ENCODE results near the gene SYT13. TPM values are rescaled to one million over a fixed set of nuclear protein-coding genes. Genes with fewer than 3 reads are reported as not detected.

The SYT13 gene
- total and polyA plus RNA-seq, 2 donors (not counting 3 experiments of a cell fraction or from before 2014, with no cell fraction given) = not detected

- no peaks in the 10 kb centered on the region for H3K4me1 ChIP-seq (ENCODE audit: control insufficient read depth, extremely low read depth, insufficient read depth, low read length)
Measured at GRCh38 chr11:45285250-45285828, 802 bp downstream of the SYT13 start.

GRCh38 chr11:45282081-45282480, 4.1 kb downstream of the SYT13 start:
- intact Hi-C loops (cut with micrococcal nuclease) = no loop called here
- TF ChIP-seq POLR2AphosphoS5 (IDR thresholded peaks at IDR 0.05; ENCODE audit: insufficient read depth, low read depth, low read length) = no peak
- no peak for TF ChIP-seq POLR2A (IDR thresholded peaks at IDR 0.05; ENCODE audit: low read depth, low read length)
- TF ChIP-seq MAX (IDR thresholded peaks at IDR 0.05; ENCODE audit: insufficient read depth, insufficient read length) = no peak
- no peak for TF ChIP-seq JUN (IDR thresholded peaks at IDR 0.05; ENCODE audit: borderline replicate concordance, insufficient read depth, insufficient read length, low read depth)
- H3K36me3 ChIP-seq (ENCODE audit: control insufficient read depth in 2 of 2, extremely low read depth in 1 of 2, insufficient read depth in 2 of 2, low read length in 2 of 2) = no peaks in the 10 kb centered on the region
- ChIA-PET CTCF (interaction anchor here (0.8 to 0.9 kb wide), 2 partner anchors 49 to 172 kb away, joined by 3 read pairs; no protein-coding TSS in a partner anchor), POLR2A (no interaction called here)
- DNase-seq (ENCODE audit: low read depth, low spot score) (no peak), FAIRE-seq (no peak)
- no peak overlapping the region for H2AFZ ChIP-seq (ENCODE audit: low read depth, low read length)
- BruUV-seq (replicated peaks) = no TSS peak
- no peak overlapping the region for H3K4me3 ChIP-seq (replicated peaks in 1 of 3; ENCODE audit: insufficient read depth in 1 of 3, low read depth in 1 of 3, low read length in 3 of 3)
- no peak overlapping the region for H3K27ac ChIP-seq (ENCODE audit: insufficient read depth, low read depth, low read length)
- H3K79me2 ChIP-seq (ENCODE audit: control insufficient read depth, insufficient read depth, low read length) = no peaks in the 10 kb centered on the region
- no peaks in the 10 kb centered on the region for H4K20me1 ChIP-seq (replicated peaks; ENCODE audit: control insufficient read depth, extremely low read depth, insufficient read depth, low read length)
- H3K9ac ChIP-seq (replicated peaks; ENCODE audit: extremely low read depth, insufficient read depth, low read length) = no peak overlapping the region
- no peaks in the 10 kb centered on the region for H3K9me1 ChIP-seq (replicated peaks; ENCODE audit: control insufficient read depth, extremely low read depth, insufficient read depth, low read length)
- H3K9me3 ChIP-seq (replicated peaks; ENCODE audit: control insufficient read depth, insufficient read depth, low read length) = no peaks in the 10 kb centered on the region
- H3K27me3 ChIP-seq (ENCODE audit: control insufficient read depth in 2 of 2, insufficient read depth in 2 of 2, low read length in 2 of 2) = peaks cover 27 to 33% of the 10 kb centered on the region in 2 experiments
- H3K4me2 ChIP-seq (ENCODE audit: insufficient read depth, low read length) = no peak overlapping the region
- dilution Hi-C loops (cut with MboI; ENCODE audit: extremely low pct_ligation_motif_present, low sequenced_read_pairs) = no loop called here
- no peaks in the 10 kb centered on the region for H3K4me1 ChIP-seq (ENCODE audit: control insufficient read depth, extremely low read depth, insufficient read depth, low read length)

More at GRCh38 chr11:45285250-45285828, 802 bp downstream of the SYT13 start:
- no peak overlapping the region for H3K4me3 ChIP-seq (replicated peaks in 1 of 3; ENCODE audit: insufficient read depth in 1 of 3, low read depth in 1 of 3, low read length in 3 of 3)
- H3K27ac ChIP-seq (ENCODE audit: insufficient read depth, low read depth, low read length) = no peak overlapping the region
- dilution Hi-C loops (cut with MboI; ENCODE audit: extremely low pct_ligation_motif_present, low sequenced_read_pairs) = no loop called here
- FAIRE-seq = no peak
- BruUV-seq (replicated peaks) = no TSS peak
- TF ChIP-seq CTCF (IDR thresholded peaks at IDR 0.05; ENCODE audit: extremely low read depth in 1 of 2, insufficient read depth in 1 of 2, low read depth in 1 of 2, low read length in 2 of 2) = no peak
- CTCF ChIA-PET = interaction anchor here (3.2 to 13.4 kb wide), 2 partner anchors 33 to 175 kb away, joined by 15 to 242 read pairs; no protein-coding TSS in a partner anchor
- H4K20me1 ChIP-seq (replicated peaks; ENCODE audit: control insufficient read depth, extremely low read depth, insufficient read depth, low read length) = no peaks in the 10 kb centered on the region
- H3K27me3 ChIP-seq (ENCODE audit: control insufficient read depth in 2 of 2, insufficient read depth in 2 of 2, low read length in 2 of 2) = peaks cover 42 to 58% of the 10 kb centered on the region in 2 experiments
- intact Hi-C loops (cut with micrococcal nuclease) = no loop called here
- H2AFZ ChIP-seq (ENCODE audit: low read depth, low read length) = no peak overlapping the region
- no peak for DNase-seq (ENCODE audit: low read depth, low spot score)
- no peaks in the 10 kb centered on the region for H3K9me3 ChIP-seq (replicated peaks; ENCODE audit: control insufficient read depth, insufficient read depth, low read length)
- H3K4me2 ChIP-seq (ENCODE audit: insufficient read depth, low read length) = no peak overlapping the region
- POLR2A ChIA-PET = no interaction called here
- H3K9me1 ChIP-seq (replicated peaks; ENCODE audit: control insufficient read depth, extremely low read depth, insufficient read depth, low read length) = no peaks in the 10 kb centered on the region
- H3K79me2 ChIP-seq (ENCODE audit: control insufficient read depth, insufficient read depth, low read length) = no peaks in the 10 kb centered on the region
- no peaks in the 10 kb centered on the region for H3K36me3 ChIP-seq (ENCODE audit: control insufficient read depth in 2 of 2, extremely low read depth in 1 of 2, insufficient read depth in 2 of 2, low read length in 2 of 2)
- no peak overlapping the region for H3K9ac ChIP-seq (replicated peaks; ENCODE audit: extremely low read depth, insufficient read depth, low read length)
